NCI-H1436 (cell line): ENCODE data around the gene RAB6D.
"Not testable (repeated sequence)": the region's sequence is repeated elsewhere in the genome, so short reads cannot be mapped to it uniquely, and the experiment has no call there.

Experiments
- DNase-seq: peaks from one replicate; lab custom pipeline; 2025; lab: John Stamatoyannopoulos, UW

The RAB6D gene

GRCh38 chr2:131365452-131365851 is 1.5 kb upstream of the RAB6D start:
- no peak for DNase-seq

GRCh38 chr2:131363213-131363612 is 755 bp downstream of the RAB6D start:
- not testable (repeated sequence) for DNase-seq

DNA sequence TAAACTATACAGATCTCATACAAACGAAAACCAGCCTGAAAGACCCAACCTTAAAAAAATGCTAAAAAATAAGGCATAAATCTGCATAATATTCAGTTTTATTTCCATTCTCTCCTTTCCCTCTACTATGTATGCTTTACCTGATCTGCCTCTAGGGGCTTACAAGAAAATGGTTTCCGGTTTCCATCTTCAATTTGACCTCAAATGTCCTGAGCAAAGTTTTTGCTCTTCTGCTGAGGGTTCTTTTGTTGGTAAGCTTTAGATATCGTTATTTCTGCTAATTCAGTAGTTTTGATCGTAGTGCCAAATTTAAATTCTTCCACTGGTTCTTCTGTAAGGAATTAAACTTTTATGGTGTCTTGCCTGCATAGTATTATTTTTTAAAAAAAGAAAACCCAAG is 2.2 kb downstream of the RAB6D start:
- DNase-seq: not testable (repeated sequence)

GRCh38 chr2:131353167-131353697 is 10.7 kb downstream of the RAB6D start:
- not testable (repeated sequence) for DNase-seq

DNA sequence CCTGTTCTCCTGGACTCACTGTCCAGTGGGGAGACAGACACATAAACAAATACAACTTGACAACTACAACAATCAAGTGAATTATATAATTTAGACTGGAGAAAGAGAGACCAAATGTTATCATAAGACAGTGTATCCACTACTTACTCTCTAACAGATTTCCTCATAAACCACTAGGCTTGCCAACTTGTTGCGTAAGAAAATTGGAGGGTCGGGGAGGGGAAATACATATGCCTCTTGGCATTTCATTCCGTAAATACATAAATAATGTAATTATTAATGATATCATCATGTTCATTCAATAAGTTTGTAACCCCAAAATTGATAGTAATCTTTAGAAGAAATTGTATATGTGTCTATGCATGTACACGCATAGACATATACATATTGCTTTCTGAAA is 14.9 kb downstream of the RAB6D start:
- DNase-seq: no peak

- DNase-seq: not testable (repeated sequence)
Observed at GRCh38 chr2:131347035-131347434, 16.9 kb downstream of the RAB6D start.

DNA sequence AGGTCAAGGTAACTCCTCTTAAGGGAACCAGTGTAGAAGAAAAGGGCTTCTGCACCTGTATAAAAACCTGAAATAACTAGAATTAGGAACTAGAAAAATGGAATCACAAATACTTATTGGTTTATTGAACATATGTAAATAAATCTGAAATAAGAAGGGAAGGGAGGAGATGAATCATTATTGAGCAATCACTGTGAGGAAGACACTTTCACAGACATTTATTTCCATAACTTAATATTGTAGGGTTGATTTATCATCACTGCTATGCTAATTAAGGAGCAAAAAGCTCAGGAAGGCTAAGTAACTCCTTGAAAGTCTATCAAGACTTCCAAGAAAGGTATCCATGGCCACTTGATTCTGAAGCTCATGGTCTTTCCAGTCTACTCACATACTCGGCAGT is 24.7 kb downstream of the RAB6D start:
- not testable (repeated sequence) for DNase-seq

- DNase-seq: peak; percentile 9
Observed at GRCh38 chr2:131335319-131335718, 28.6 kb downstream of the RAB6D start.

DNA sequence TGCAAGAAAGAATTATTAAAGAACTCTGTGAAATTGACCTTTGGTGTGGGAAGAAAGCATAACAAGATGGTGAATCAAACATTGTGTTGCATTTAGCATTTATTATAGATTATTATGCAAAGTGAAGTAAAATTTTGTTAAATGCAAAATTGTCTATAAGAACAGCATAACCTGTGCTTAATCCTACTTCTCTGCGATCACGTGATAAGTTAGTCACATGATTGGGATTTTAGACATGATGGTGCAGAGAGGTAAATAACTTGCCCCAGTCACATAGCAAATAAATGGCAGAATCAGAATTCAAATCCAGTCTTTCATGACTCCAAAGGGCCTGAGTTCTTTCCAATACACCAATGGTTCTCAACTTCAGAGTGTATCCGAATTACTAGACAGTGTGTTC is 31.3 kb downstream of the RAB6D start:
- DNase-seq: not testable (repeated sequence)

- DNase-seq: not testable (repeated sequence)
Observed at GRCh38 chr2:131331000-131331399, 33.0 kb downstream of the RAB6D start.

DNA sequence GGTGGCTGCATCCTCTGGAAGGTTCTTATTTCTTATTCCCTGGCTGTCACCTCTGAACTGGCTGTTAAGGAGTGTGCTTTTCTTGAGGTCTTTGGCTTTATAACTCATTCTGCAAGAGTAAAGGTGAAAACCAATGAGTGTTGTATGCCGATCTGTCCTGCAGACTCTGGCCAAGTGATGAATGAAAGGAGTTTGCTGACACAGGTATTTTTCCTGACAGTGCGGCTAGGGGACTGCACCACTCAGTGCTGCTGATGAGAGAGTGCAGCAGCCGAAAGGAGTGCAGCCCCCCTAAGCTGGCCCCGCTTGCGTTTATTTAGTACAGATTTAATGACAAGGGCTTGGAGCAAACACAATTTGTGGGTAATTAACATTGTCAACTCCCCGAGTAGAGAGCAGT is 41.8 kb downstream of the RAB6D start:
- no peak for DNase-seq

GRCh38 chr2:131321344-131321743 is 42.6 kb downstream of the RAB6D start:
- not testable (repeated sequence) for DNase-seq

DNA sequence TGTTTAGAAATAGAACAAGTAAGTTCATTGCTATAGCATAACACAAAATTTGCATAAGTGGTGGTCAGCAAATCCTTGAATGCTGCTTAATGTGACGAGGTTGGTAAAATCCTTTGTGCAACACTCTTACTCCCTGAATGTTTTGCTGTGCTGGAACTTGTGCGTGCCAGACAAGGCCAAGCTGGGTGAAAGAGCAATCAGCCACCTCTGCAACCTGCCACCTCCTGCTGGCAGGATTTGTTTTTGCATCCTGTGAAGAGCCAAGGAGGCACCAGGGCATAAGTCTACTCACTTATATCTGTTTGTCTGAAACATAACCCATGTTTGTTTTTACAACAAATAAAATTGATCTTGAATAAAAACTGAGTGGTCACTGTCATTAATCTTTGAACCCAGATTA is 53.0 kb downstream of the RAB6D start:
- not testable (repeated sequence) for DNase-seq
